Measurements from ENCODE around the gene ITM2A.

DNA sequence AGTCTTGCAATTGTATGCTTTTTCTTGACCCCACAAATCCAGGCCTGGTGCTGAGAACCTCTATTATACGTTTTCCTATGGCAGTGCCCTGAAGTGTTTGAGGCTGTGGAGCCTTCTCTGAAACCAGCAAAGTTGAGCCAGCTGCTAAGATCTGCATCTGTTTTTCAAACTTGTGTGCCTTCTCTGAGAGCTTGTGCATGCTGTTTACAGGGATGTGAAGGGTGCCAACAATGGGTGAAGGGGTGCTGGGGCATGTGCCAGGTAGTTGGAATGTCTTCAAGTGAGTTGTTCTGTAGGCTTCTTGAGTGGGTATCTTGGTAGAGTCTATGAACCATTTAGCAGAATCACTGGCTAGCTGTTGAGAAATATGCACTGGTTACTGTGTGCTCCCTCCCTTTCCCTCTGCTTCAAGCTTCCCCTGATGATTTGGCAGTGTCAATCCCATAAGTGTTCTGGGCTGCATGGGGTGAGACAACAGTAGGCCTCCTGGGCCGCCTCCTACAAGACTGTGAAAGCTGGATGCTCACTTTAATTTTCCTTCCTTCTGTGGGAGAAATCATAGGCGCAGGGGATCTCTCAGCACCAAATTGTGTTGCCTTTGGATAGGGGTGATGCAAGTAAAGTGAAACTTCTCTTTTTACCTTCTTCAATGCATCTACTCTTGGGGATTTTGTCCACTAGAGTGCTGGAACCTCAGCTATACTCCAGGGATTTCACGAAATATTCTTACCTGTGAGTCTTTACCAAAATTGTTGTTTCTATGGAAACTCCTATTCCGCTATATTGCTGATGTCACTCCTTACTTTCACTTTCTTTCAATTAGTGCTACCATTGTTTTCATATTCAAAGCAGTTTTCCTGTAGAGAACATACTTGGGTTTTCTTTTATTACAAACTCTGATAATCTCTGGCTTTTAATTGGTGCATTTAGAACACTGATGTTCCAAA, 30.0 kb downstream of the ITM2A start:
- TF ChIP-seq, protein P1, sequence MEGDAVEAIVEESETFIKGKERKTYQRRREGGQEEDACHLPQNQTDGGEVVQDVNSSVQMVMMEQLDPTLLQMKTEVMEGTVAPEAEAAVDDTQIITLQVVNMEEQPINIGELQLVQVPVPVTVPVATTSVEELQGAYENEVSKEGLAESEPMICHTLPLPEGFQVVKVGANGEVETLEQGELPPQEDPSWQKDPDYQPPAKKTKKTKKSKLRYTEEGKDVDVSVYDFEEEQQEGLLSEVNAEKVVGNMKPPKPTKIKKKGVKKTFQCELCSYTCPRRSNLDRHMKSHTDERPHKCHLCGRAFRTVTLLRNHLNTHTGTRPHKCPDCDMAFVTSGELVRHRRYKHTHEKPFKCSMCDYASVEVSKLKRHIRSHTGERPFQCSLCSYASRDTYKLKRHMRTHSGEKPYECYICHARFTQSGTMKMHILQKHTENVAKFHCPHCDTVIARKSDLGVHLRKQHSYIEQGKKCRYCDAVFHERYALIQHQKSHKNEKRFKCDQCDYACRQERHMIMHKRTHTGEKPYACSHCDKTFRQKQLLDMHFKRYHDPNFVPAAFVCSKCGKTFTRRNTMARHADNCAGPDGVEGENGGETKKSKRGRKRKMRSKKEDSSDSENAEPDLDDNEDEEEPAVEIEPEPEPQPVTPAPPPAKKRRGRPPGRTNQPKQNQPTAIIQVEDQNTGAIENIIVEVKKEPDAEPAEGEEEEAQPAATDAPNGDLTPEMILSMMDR (IDR thresholded peaks at IDR 0.05; ENCODE audit: low read depth, low read length, poor library complexity, severe bottlenecking), result no peak
- no peak for TF ChIP-seq EZH2phosphoT487 (IDR thresholded peaks at IDR 0.05; ENCODE audit: borderline replicate concordance, low read length)

Data from DOHH2 (cell line).